ENCODE results near the gene BMPR2.
"Not testable (repeated sequence)": the region's sequence is repeated elsewhere in the genome, so short reads cannot be mapped to it uniquely, and the experiment has no call there.

BMPR2 gene

DNA sequence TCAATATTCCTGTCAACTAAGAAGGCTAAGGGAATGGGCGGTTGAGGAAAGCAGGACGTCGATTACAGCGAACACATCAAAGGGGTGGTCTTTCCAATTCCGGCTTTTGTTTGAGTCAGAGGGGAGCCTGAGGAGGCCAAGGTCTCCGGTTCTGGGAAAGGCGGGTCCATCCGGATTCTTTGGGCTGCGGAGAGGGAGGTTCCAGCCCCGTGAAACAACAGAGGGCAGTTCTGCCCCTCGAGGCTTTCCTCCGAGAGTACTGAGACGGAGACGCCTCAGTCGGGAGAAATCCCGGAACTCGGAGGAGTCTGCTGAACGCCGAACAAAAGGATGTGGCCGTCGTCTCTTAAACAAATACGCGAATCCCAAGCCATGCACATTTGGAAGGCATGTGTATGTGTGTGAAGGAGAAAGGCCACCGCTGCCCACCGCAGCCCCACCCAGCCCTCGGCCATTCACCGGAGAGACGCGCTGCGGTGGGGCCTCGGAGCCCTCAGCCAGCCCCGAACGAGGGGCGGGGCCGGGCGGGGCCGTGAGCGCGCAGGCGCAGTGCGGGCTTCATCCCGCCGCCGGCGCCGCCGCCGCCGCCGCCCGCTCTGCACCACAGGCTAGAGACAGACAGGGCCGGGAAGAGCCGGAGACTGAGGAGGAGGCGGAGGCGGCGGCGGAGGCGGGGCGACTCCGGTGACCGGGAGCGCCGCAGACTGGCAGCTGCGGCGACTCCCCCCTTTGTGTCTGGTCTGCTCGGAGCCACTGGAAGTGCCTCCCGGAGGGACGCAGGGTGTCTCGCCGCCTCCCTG lies at the start of gene BMPR2:
BMPR2 (plus strand) TSS at position 719 of the 800 bp plus-strand sequence. CDS start 1,148 bp downstream, outside the sequence.
- DNase-seq (ENCODE audit: low read depth in 2 of 2) = peak; percentile 54 to 79

GRCh38 chr2:202327858-202328257 lies 48.3 kb upstream of the BMPR2 start:
- DNase-seq (ENCODE audit: low read depth in 2 of 2) = no peak

DNA sequence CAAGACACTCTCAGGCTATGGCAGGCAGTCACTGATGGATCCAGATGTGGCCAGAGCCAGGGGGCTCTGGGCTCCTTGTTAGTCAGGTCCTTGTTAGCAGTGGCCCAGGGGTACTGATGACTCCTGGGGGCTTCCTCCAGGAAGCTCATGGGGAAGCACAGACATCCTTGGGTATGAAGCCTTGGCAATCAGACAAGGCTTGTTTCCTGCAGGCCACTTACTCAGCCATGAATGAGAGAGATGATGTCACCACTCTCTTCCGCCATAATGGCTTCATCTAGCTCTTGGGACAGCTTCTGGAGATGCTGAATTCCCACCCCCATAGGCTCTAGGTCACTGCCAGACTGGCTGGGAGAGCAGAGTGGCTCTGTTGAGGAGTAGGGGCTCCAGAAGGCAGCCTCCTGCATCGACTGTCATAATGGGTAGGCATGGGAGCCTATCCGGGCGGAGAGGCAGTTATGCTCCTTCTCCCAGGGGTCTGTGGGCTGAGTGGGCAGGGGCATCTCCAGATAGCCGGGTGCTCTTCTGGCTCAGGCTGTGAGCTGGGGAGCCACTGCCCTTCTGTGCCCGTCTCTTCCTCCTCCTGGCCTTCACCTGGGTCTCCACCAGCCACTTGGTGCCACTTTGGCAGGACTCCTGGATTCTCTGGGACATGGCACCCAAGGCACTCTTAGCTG lies 40.2 kb upstream of the BMPR2 start:
- no peak for DNase-seq (ENCODE audit: low read depth in 2 of 2)

DNA sequence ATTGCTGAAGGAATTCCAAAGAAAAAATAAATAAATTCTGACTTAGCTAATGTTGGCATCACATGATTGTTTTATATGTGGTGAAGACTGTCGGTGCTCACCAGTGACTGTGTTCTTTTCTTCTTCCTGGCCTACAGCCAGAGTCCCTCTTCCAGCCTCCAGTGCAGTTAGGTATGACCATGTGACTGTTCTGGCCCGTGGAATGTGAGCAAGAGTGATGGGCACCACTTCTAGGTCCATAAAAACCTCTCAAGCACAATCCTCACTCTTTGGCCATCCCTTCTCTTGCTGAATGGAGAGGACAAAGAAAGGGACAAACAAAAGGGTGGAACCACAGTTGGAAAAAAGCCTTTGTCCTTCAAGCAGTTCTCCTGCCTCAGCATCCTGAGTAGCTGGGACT lies 39.0 kb upstream of the BMPR2 start:
- DNase-seq (ENCODE audit: low read depth in 2 of 2) = no peak

- DNase-seq (ENCODE audit: low read depth in 2 of 2) = no peak
Observed at GRCh38 chr2:202337706-202338346, 38.3 kb upstream of the BMPR2 start.

- no peak for DNase-seq (ENCODE audit: low read depth in 2 of 2)
Observed at GRCh38 chr2:202339071-202339870, 36.9 kb upstream of the BMPR2 start.

DNA sequence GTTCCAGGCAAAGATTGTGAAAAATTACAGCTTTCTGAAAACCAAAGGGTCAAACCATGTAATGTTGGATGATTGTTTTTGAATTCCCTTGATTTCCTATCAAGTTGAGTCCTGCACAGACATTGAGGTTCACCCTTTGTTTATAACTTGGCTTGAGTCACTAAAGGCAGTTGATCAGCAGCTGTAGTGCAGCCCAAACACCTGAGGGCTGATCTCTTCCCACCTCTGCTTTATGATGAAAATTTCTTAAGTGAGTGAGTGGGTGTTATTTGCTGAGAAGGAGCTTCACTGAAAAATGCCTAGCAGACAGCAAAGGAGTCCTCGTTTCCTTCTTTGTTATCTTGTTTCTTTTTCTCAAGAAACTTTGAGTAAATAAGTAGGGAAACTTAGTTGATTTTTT lies 31.9 kb upstream of the BMPR2 start:
- no peak for DNase-seq (ENCODE audit: low read depth in 2 of 2)

GRCh38 chr2:202346180-202346579 lies 29.9 kb upstream of the BMPR2 start:
- DNase-seq (ENCODE audit: low read depth in 2 of 2) = no peak

DNA sequence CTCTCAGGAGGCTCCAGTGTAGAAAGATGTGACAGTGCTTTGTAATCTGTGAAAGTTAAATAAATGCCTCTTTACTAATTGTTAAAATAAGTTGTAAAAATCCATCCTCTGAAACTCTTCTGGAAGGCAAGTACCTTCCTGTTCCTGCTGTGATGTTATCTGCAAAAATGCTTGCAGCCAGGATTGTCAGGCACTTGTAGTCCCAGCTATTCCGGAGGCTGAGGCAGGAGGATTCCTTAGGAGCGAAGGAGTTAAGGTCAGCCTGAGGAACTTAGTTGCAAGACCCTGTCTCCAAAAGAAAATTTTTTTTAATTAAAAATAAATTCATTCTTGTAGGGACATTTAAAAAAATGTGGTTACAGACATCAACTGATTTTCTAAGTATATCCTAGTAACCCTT lies 22.7 kb upstream of the BMPR2 start:
- no peak for DNase-seq (ENCODE audit: low read depth in 2 of 2)

- DNase-seq (ENCODE audit: low read depth in 2 of 2) = no peak
Observed at GRCh38 chr2:202355993-202356505, 20.1 kb upstream of the BMPR2 start.

DNA sequence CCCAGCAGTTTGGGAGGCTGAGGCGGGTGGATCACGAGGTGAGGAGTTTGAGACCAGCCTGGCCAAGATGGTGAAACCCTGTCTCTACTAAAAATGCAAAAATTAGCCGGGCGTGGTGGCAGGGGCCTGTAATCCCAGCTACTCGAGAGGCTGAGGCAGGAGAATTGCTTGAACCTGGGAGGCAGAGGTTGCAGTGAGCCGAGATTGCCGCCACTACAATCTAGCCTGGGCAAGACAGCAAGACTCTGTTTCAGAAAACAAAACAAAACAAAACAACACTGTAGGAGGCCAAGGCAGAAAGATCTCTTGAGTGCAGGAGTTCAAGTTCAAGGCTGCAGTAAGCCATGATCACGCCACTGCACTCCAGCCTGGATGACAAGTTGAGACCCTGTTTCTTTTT lies 17.2 kb upstream of the BMPR2 start:
- not testable (repeated sequence) for DNase-seq (ENCODE audit: low read depth in 2 of 2)

DNA sequence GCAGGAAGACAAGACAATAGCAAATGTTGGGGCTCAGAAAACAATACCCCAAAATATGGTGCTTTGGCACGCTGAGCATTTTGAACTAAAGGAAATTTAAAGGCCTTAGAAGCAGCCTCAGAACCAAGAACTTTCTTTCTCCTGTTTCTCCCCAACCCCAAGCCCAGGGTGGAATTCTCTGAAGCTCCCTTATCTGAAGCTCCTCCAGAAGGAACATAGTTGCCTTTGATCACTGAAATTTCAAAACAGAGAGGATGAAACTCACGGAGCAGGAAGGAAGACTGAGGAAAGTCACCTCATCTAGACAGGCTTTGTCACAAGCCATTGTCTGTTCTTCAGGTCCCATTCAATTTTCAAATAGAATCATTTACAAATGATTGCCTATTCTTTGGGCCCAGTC lies 15.5 kb upstream of the BMPR2 start:
- no peak for DNase-seq (ENCODE audit: low read depth in 2 of 2)

DNA sequence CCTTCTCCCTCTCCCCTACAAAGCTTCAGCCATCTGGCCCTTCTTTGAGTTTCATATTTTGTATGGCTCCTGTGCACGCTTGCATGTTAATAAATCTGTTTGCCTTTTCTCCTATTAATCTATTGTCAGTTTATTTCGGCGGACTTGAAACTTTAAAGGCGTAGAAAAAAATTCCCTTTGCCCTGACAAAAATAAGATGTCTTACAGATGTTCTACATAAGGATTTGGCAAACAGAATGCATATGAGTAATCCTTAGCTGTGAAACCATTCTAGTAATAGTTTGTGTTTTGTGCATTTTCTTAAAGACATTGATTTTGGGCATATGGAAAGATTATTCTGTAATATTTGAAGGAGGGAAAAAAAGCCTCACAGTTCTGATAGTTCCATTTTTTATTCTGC lies 15.0 kb upstream of the BMPR2 start:
- DNase-seq (ENCODE audit: low read depth in 2 of 2) = no peak

- no peak for DNase-seq (ENCODE audit: low read depth in 2 of 2)
Observed at GRCh38 chr2:202373490-202373889, 2.6 kb upstream of the BMPR2 start.

DNA sequence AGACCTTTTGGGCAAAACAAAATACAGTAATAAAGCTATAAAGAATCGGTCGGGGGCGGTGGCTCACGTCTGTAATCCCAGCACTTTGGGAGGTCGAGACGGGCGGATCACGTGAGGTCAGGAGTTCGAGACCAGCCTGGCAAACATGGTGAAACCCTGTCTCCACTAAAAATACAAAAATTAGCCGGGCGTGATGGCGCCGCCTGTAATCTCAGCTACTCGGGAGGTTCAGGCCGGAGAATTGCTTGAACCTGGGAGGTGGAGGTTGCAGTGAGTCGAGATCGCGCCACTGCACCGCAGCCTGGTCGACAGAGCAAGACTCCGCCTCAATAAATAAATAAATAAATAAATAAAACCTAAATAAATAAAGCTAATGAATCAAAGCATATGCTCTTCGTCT lies 1.7 kb upstream of the BMPR2 start:
- DNase-seq (ENCODE audit: low read depth in 2 of 2) = not testable (repeated sequence)

- DNase-seq (ENCODE audit: low read depth in 2 of 2) = peak; percentile 7 to 20
Observed at GRCh38 chr2:202375033-202375608, 1.0 kb upstream of the BMPR2 start.

GRCh38 chr2:202376460-202377206 lies 506 bp downstream of the BMPR2 start:
- DNase-seq (ENCODE audit: low read depth in 2 of 2) = peak in 1 of 2 donors; percentile 14

- no peak for DNase-seq (ENCODE audit: low read depth in 2 of 2)
Observed at GRCh38 chr2:202377207-202377761, 1.2 kb downstream of the BMPR2 start.

DNA sequence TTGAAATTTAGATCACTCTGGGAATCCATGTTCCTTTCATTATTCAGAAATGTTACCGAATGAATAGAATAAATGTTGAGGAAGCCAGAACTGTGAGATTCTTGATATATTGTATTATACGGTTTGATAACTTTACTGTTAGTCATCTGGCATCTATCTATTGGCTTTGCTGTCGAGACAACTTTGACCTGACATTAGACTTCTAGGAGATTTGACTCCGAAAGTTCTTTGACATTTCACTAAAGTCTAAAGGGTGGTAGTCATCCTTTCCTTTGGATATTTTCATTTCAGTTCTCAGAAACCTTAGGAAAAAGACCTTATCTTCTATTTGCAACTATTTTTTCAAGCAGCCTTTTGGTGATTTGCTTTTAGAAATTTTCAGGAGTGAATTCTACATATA lies 1.9 kb downstream of the BMPR2 start:
- no peak for DNase-seq (ENCODE audit: low read depth in 2 of 2)

DNA sequence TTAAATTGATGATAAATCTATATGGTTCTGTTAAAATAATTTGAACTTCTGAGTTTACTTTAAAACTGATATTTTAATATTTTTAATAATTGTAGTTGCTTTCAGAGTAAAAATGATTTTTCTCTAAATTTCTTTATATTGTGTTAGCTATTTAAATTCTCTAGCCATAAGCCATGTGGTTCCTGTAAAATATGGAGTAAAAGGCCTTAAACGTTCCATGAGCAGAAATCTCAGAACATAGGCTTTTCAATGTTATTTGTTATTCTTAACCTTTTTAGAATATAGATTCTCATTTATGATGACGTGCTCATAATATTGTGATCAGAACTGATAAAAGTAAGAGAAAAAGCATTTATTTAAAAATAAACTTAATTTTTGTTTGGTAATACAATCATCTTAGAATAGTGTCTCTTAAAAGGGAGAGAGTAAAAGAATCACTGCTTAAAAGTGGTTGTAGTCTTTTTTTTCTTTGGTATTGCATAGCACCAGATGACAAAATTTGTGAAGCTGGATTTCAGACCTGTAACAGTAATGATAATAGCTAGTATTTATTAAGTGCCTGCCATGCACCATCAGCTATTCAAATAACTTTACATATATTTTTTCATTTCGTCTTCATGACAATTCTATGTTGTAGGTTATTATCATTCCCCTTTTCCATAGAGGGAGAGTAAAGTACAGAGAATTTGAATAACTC lies 2.7 kb downstream of the BMPR2 start:
- DNase-seq (ENCODE audit: low read depth in 2 of 2) = no peak
